ENCODE results near the gene OR51B6. TPM values are rescaled to one million over a fixed set of nuclear protein-coding genes. Genes with fewer than 3 reads are reported as not detected.

The OR51B6 gene
- polyA plus RNA-seq, 1 donor (not counting 4 experiments of a cell fraction or from before 2014, with no cell fraction given) = not detected

GRCh38 chr11:5394091-5394490, 42.8 kb downstream of the OR51B6 start:
- H3K79me2 ChIP-seq (ENCODE audit: control insufficient read depth, insufficient read depth, low read length) = no peaks in the 10 kb centered on the region
- H3K9me3 ChIP-seq (ENCODE audit: control insufficient read depth, low read depth, low read length) = no peaks in the 10 kb centered on the region
- no peak overlapping the region for H3K4me3 ChIP-seq (ENCODE audit: control insufficient read depth in 2 of 3, extremely low read depth in 1 of 3, insufficient read depth in 2 of 3, low read depth in 1 of 3, low read length in 3 of 3)
- no peak for TF ChIP-seq CTCF (optimal IDR thresholded peaks at IDR 0.05 in 1 of 3, IDR thresholded peaks at IDR 0.05 in 1 of 3, conservative IDR thresholded peaks at IDR 0.05 in 1 of 3; ENCODE audit: extremely low read depth in 1 of 3, insufficient read depth in 2 of 3, low read length in 3 of 3)
- TF ChIP-seq EZH2 (IDR thresholded peaks at IDR 0.05; ENCODE audit: low read length) = no peak
- no peaks in the 10 kb centered on the region for H3K9me1 ChIP-seq (ENCODE audit: control insufficient read depth, extremely low read depth, insufficient read depth, low read length)
- no peak for DNase-seq (ENCODE audit: low read depth, low spot score)
- H3K27ac ChIP-seq (ENCODE audit: control insufficient read depth, insufficient read depth, low read length) = no peak overlapping the region
- H2AFZ ChIP-seq (ENCODE audit: control insufficient read depth, low read length) = no peak overlapping the region
- no peak overlapping the region for H3K9ac ChIP-seq (ENCODE audit: control insufficient read depth, extremely low read depth, insufficient read depth, low read length)
- no peak overlapping the region for H3K4me2 ChIP-seq (ENCODE audit: control insufficient read depth, extremely low read depth, insufficient read depth, low read depth, low read length)
- no peaks in the 10 kb centered on the region for H4K20me1 ChIP-seq (ENCODE audit: control insufficient read depth, extremely low read depth, insufficient read depth, low read length)
- FAIRE-seq = no peak
- no peaks in the 10 kb centered on the region for H3K36me3 ChIP-seq (ENCODE audit: control insufficient read depth in 2 of 2, extremely low read depth in 1 of 2, insufficient read depth in 2 of 2, low read length in 2 of 2)
- H3K4me1 ChIP-seq (ENCODE audit: control insufficient read depth, extremely low read depth, insufficient read depth, low read length) = no peaks in the 10 kb centered on the region
- no peaks in the 10 kb centered on the region for H3K27me3 ChIP-seq (ENCODE audit: control insufficient read depth, extremely low read depth, insufficient read depth, low read length)
- dilution Hi-C loops (cut with MboI; ENCODE audit: extremely low pct_ligation_motif_present, low sequenced_read_pairs) = no loop called here

- no peak overlapping the region for H3K4me3 ChIP-seq (ENCODE audit: control insufficient read depth in 2 of 3, extremely low read depth in 1 of 3, insufficient read depth in 2 of 3, low read depth in 1 of 3, low read length in 3 of 3)
- H3K9me1 ChIP-seq (ENCODE audit: control insufficient read depth, extremely low read depth, insufficient read depth, low read length) = no peaks in the 10 kb centered on the region
- H4K20me1 ChIP-seq (ENCODE audit: control insufficient read depth, extremely low read depth, insufficient read depth, low read length) = no peaks in the 10 kb centered on the region
- H3K27ac ChIP-seq (ENCODE audit: control insufficient read depth, insufficient read depth, low read length) = no peak overlapping the region
- DNase-seq (ENCODE audit: low read depth, low spot score) (no peak), FAIRE-seq (no peak)
- peaks cover 2% of the 10 kb centered on the region for H3K9me3 ChIP-seq (ENCODE audit: control insufficient read depth, low read depth, low read length)
- H3K79me2 ChIP-seq (ENCODE audit: control insufficient read depth, insufficient read depth, low read length) = no peaks in the 10 kb centered on the region
- H3K27me3 ChIP-seq (ENCODE audit: control insufficient read depth, extremely low read depth, insufficient read depth, low read length) = no peaks in the 10 kb centered on the region
- H3K9ac ChIP-seq (ENCODE audit: control insufficient read depth, extremely low read depth, insufficient read depth, low read length) = no peak overlapping the region
- no peak overlapping the region for H2AFZ ChIP-seq (ENCODE audit: control insufficient read depth, low read length)
- no peaks in the 10 kb centered on the region for H3K4me1 ChIP-seq (ENCODE audit: control insufficient read depth, extremely low read depth, insufficient read depth, low read length)
- dilution Hi-C loops (cut with MboI; ENCODE audit: extremely low pct_ligation_motif_present, low sequenced_read_pairs) = no loop called here
- H3K4me2 ChIP-seq (ENCODE audit: control insufficient read depth, extremely low read depth, insufficient read depth, low read depth, low read length) = no peak overlapping the region
- TF ChIP-seq EZH2 (IDR thresholded peaks at IDR 0.05; ENCODE audit: low read length) (no peak), CTCF (optimal IDR thresholded peaks at IDR 0.05 in 1 of 3, IDR thresholded peaks at IDR 0.05 in 1 of 3, conservative IDR thresholded peaks at IDR 0.05 in 1 of 3; ENCODE audit: extremely low read depth in 1 of 3, insufficient read depth in 2 of 3, low read length in 3 of 3) (no peak)
- H3K36me3 ChIP-seq (ENCODE audit: control insufficient read depth in 2 of 2, extremely low read depth in 1 of 2, insufficient read depth in 2 of 2, low read length in 2 of 2) = no peaks in the 10 kb centered on the region
Observed at GRCh38 chr11:5398936-5399335, 47.6 kb downstream of the OR51B6 start.

Small RNA genes lying within 50 kb of the gene (small RNA-seq; reads per million reads assigned to genes)
- gene AC104389.3 (ENCODE audit: insufficient read length in 3 of 3, low read depth in 3 of 3, low replicate concordance in 1 of 3) = 0 reads per million in 3 experiments

Other genes with a start within 250 kb of the OR51B6 start
- gene OR52A5, start 213.2 kb upstream of the OR51B6 start, polyA plus RNA-seq = not detected in 3 replicates
- gene OR52A1, start 196.8 kb upstream of the OR51B6 start, polyA plus RNA-seq = not detected in 3 replicates
- gene OR51V1, start 150.8 kb upstream of the OR51B6 start, polyA plus RNA-seq = not detected in 3 replicates
- gene HBB, start 124.4 kb upstream of the OR51B6 start, polyA plus RNA-seq = not detected in 3 replicates
- gene HBD, start 117.0 kb upstream of the OR51B6 start, polyA plus RNA-seq = not detected in 3 replicates
- gene HBG1, start 101.7 kb upstream of the OR51B6 start, polyA plus RNA-seq = 0.30 to 0.31 TPM in 2 of 3 replicates, not detected in the other
- 0.50 to 0.73 TPM (median 0.61 TPM) in 3 replicates for gene HBG2, start 96.7 kb upstream of the OR51B6 start, polyA plus RNA-seq
- 0.19 to 0.26 TPM in 2 of 3 replicates, not detected in the other for gene HBE1, start 81.6 kb upstream of the OR51B6 start, polyA plus RNA-seq
- not detected in 3 replicates for gene OR51B4, start 49.6 kb upstream of the OR51B6 start, polyA plus RNA-seq
- gene OR51B2, start 27.2 kb upstream of the OR51B6 start, polyA plus RNA-seq = not detected in 3 replicates
- not detected in 3 replicates for gene OR51B5, start 8.0 kb upstream of the OR51B6 start, polyA plus RNA-seq
- not detected in 3 replicates for gene OR51M1, start 32.3 kb downstream of the OR51B6 start, polyA plus RNA-seq
- gene OR51Q1, start 70.6 kb downstream of the OR51B6 start, polyA plus RNA-seq = not detected in 3 replicates
- not detected in 3 replicates for gene OR51I1, start 90.0 kb downstream of the OR51B6 start, polyA plus RNA-seq
- gene OR51I2, start 97.8 kb downstream of the OR51B6 start, polyA plus RNA-seq = not detected in 3 replicates
- not detected in 3 replicates for gene OR52D1, start 137.2 kb downstream of the OR51B6 start, polyA plus RNA-seq
- not detected in 3 replicates for gene UBQLN3, start 158.4 kb downstream of the OR51B6 start, polyA plus RNA-seq
- gene UBQLNL, start 165.2 kb downstream of the OR51B6 start, polyA plus RNA-seq = 0.08 to 0.48 TPM (median 0.12 TPM) in 3 replicates
- gene OR52H1, start 197.0 kb downstream of the OR51B6 start, polyA plus RNA-seq = 0.15 TPM in 1 of 3 replicates, not detected in the others
- gene OR52B6, start 229.4 kb downstream of the OR51B6 start, polyA plus RNA-seq = not detected in 3 replicates
- gene TRIM6, start 245.1 kb downstream of the OR51B6 start, polyA plus RNA-seq = 3.9 to 5.2 TPM (median 4.5 TPM) in 3 replicates